Suppressor macrophage treated with lipopolysaccharide for 4 hours (primary cell): ENCODE results near the gene ZDHHC11.
"Not testable (repeated sequence)": the region's sequence is repeated elsewhere in the genome, so short reads cannot be mapped to it uniquely, and the experiment has no call there.

ENCODE experiments used
- DNase-seq: peaks from one replicate; pipeline ENCODE4 v3.0.0-alpha.2; 2020

The ZDHHC11 gene

DNA sequence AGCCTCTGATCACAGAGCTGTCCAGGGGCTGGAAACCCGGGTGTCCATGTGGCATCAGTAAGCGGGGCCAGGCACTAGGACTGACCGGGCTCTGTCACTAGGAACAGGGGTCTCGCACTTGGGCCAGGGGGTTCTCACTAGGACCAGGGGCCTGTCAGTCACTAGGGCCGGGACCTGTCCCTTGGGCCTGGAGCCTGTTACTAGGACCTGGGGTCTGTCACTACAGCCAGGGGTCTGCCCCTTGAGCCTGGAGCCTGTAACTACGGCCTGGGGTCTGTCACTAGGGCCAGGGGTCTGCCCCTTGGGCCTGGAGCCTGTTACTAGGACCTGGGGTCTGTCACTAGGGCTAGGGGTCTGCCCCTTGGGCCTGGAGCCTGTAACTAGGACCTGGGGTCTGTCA lies 76.5 kb downstream of the ZDHHC11 start:
- not testable (repeated sequence) for DNase-seq

DNA sequence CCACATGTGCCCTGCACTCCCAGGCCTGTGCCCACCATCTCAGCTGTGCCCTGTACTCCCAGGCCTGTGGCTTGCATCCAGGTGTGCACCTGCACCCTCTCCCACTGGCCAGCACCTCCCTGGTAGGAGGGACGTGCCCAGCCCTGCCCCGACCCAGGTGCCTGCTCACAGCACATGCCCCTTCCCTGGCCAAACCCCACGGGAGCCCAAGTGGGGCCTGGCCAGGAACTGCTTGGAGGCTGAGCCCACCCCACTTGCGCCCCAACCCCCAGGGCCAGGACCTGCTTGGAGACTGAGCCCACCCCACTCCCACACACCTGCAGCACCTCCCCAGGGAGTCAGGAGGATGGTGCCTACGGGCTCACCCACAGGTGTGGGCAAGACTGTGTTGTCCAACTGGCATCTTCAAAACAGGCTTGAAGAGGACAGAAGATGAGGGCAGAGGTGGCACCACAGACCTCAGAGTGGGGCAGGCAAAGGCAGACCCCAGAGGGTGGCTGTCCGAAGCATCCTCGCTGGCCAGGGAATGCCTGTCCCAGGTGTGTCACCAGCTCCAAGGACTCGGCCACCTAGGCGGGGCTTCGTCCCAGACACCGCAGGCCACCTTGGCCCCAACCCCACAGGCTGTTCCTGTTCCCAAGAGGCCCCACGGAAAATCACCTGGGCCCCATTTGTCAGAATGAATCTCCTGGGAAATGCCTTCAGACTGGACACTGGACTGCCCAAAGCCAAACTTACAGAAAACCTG lies 77.1 kb downstream of the ZDHHC11 start:
- DNase-seq = no peak

DNA sequence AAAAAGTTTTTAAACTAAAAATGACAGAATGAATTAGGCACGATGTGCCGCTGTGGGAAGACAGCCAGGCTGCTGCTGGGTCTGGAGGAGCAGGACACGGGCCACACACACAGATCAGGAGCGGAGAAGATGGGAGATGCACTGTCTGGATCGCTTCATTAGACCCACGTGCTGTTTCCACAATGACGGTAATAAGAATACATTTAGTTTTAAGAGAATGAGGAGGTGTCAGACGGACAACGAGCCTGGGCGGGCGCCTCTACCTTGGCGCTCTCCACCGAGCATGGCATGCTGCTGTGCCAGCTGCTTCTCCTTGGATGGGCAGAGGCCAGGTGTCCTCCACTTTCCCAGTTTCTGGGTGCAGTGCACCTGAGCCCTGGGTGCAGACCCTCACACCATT lies 77.9 kb downstream of the ZDHHC11 start:
- not testable (repeated sequence) for DNase-seq

DNA sequence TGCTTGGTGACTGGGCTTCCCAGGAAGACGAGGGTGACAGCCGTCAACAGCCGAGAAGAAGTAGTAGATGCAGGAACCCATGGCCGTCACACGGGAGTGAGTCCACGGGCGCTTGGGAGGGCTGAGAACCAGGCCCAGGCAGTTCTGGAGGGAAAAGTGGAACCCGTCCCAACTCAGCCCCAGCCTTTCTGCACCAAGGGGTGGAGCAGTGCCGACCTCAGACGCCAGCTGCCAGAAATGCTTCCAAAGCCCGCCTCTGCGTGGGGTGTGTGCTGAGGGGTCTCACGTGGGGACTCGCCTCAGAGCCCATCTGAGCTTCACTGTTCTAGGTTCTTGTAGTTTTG lies 78.3 kb downstream of the ZDHHC11 start:
- DNase-seq = not testable (repeated sequence)

DNA sequence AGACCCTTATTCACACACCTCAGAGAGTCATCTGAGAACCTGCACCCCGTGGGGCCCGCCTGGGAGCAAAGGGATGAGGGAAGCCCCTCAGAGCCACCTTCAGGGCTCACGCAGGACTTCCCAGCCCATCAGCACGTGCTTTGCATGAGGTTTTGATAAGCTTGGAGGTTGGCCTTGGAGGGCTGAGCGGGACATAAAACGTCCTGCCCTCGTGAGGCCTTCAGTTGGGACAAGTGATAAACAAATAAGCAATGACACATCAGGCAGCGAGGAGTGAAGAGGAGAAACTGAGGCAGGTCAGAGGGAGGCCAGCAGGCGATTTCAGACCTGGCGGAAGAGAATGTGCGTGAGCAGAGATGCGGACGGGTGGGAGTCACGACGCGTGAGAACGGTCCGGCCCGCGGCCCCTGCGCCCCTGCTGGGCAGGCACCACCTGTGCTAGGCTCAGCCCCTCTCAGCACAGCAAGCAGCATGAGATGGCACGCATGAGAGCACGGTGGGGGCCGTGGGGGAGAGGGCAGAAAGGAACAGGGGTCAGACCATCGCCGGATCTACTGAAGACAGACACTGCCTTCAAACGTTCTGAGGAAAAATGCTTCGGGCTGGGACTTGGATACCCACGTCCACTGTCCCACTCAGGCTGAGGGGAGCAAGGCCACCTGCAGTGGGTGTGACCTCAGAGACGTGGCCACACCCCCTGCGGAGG lies 78.8 kb downstream of the ZDHHC11 start:
- DNase-seq = not testable (repeated sequence)

DNA sequence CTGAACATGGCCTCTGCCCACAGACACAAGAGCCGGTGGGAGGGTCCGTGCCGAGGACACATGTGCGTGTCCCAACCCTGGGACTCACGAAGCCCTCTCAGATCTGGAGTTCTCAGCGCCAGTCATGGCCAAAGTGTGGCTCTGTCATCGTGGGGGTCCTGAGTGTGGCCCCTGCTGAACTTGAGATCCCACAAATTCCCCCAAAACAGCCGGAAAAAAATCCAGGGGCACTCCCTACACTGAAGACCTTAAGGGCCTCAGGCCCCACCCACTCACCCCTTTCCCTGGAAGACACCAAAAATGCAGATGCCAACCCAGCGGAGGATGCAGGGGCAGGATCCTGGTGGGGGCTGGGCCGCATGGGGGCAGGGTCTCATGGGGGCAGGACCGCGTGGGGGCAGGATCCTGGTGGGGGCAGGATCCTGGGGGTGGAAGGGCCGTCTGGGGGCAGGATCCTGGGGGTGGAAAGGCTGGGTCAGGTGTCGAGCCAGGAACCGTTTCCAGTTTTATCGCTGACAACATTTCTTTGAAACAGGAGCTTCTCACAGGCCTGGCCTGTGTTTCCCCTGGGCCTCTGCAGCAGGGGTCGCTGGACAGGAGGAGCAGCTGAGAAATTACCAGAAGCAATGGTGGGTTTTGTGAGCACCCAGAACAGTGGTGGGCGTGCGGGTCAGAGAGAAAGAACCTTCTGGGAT lies 79.6 kb downstream of the ZDHHC11 start:
- DNase-seq = not testable (repeated sequence)

DNA sequence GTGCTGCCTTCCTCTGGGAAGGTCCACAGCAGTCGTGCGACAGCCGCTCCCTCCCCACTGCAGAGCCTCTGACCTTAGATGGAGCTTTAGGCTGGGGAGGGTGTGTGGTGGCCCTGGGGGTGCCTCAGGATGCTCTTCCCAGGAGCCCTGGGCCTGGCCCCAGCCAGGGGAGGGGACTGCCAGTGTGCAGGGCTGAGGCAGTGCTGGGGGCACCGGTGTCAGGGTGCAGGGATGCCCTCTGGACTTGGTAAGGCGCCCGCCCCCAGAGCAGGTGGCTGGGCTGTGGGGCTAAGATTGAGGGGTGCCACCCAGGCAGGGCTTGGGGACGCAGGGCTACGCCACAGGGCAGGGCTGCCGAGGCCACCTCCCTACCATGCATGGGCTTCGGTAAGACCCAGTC lies 80.2 kb downstream of the ZDHHC11 start:
- DNase-seq = not testable (repeated sequence)

DNA sequence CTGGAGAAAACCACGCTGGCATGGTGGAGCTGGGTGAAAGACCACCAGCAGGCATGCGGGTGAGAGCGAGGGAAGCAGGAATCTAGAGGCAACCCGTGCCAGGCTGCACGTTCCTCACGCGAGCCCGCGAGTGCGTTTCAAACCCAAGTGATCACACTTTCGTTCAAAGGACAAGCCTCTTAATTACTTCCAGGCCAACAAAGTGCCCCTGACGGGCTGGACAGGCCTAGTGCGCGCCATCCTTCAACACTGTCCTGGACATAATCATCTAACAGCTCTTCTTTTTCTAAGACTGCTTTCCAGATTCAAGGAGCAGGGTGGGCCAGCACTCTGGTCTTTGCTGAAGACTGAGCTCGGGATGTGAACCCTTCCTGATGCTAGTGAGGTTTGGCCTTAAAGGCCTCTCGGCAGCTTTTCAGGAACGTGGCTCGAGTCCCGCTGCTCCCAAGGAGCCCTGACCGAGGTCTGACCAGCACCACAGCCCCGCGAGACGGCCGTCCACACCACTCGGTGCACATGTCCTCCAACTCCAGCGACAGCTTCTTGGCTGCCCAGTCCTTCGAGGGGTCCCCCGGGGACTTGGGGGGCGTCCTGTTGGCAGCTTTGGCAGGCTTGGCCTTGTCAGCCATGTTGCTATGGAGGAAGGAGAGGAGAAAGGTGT lies 81.2 kb downstream of the ZDHHC11 start:
- DNase-seq = not testable (repeated sequence)

DNA sequence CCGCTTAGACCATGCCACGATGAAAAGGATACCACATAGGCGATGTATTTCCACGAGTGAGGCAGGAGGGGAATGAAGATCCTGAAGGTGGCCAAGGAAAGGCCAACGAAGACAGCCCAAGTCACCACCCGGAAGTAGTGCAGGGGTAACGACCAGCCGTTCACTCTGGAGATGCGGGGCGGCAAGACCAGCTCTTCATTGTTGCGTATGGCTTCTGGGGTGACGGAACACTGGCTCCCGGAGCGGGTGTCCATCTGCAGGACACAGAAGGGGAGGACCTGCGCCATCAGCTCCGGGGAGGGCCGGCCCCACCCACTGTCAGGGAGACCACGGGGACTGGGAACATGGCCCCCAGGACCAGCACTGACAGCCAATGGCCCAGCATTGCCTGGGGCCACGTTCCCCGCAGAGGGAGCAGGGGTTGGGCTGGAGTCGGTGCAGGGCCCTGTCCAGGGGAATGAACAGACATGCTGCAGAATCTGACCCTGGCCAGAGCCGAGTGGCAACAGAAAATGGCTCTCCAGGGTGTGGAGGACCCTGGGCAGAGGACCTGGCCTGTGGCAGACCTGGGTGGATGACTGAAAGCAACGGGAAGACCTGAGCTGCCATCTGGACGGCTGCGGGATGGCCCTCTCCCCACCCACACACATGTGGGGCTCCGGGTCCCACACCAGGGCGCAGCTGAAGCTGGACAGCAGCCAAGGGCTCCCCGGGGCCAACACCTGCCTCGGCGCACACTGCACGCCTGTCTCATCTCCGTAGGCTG lies 83.9 kb downstream of the ZDHHC11 start:
- no peak for DNase-seq

DNA sequence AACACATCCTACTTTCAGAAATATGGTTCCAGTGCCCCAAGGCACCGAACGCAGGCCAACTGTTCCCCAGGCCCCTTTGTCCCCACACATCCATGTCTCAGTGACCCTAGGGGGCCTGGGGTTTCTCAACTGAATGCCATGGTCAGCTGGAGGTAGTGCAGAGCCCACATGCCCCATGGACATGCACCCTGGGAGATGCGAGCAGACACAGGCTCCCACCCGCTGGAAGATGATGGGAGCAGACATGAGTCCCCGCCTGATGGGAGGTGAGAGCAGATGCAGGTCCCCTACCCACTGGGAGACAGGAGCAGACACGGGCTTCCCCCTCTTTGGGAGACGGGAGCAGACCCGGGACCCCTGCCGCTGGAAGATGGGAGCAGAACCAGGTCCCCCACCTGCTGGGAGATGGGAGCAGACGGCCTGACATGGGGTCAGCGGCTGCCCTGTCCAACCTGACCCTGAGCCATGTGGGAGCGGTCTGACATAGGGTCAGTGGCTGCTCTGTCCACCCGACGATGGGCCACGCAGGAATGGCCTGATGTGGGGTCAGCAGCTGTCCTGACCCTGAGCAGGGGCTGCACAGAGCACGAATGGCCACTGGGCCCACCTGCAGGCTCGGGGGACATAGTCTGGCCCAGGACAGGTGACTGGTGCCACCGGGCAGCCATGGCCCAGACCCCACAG lies 84.7 kb downstream of the ZDHHC11 start:
- DNase-seq = no peak

DNA sequence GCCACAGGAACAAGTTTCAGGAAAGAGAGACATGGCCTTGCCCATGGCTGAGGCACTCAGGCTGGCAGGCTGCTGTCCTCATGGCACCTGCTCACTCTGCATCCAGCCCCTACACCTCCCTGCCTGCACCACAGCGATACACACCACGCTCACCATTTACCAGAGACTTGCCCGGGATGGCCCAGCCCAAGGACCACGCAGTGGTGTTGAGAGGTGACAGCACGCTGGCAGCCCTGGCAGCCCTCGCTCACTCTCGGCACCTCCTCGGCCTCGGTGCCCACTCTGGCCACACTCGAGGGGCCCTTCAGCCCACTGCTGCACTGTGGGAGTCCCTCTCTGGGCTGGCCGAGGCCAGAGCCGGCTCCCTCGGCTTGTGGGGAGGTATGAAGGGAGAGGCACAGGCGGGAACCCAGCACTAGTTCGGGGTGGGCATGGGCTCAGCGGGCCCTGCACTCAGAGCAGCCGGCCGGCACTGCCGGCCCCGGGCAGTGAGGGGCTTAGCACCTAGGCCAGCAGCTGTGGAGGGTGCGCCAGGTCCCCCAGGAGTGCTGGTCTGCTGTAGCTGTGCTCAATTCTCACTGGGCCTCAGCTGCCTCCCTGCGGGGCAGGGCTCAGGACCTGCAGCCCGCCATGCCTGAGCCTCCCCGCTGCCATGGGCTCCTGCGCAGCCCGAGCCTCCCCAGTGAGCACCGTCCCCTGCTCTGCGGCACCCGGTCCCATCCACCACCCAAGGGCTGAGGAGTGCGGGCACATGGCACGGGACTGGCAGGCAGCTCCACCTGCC lies 86.6 kb downstream of the ZDHHC11 start:
- no peak for DNase-seq

DNA sequence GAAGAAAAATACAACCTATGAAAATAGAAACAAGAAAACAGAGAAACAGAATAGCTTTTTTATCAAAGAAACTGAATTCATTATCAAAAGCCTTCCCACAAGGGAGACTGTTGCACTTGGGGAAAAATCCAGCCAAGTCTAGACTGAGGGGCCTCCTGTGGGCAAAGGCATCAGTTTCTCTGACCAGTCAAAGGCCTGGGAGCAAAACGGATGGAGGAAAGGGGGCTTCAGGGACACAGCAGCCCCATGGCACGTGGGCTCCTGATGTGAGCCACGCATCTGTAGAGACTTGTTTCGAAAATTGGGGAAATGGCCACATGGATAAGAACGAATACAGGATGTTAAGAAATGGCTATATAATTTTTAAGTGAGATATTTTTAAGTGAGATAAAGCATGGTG lies 87.4 kb downstream of the ZDHHC11 start:
- no peak for DNase-seq

DNA sequence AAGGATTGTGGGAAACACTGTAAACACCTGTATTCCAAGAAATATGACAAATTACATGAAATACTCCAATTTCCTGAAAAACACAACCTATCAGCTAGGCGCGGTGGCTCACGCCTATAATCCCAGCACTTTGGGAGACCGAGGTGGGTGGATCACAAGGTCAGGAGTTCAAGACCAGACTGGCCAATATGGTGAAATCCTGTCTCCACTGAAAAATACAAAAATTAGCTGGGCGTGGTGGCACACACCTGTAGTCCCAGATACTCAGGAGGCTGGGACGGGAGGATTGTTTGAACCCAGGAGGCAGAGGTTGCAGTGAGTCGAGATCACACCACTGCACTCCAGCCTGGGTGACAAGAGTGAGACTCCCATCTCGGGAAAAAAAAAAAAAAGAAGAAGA lies 87.8 kb downstream of the ZDHHC11 start:
- not testable (repeated sequence) for DNase-seq

DNA sequence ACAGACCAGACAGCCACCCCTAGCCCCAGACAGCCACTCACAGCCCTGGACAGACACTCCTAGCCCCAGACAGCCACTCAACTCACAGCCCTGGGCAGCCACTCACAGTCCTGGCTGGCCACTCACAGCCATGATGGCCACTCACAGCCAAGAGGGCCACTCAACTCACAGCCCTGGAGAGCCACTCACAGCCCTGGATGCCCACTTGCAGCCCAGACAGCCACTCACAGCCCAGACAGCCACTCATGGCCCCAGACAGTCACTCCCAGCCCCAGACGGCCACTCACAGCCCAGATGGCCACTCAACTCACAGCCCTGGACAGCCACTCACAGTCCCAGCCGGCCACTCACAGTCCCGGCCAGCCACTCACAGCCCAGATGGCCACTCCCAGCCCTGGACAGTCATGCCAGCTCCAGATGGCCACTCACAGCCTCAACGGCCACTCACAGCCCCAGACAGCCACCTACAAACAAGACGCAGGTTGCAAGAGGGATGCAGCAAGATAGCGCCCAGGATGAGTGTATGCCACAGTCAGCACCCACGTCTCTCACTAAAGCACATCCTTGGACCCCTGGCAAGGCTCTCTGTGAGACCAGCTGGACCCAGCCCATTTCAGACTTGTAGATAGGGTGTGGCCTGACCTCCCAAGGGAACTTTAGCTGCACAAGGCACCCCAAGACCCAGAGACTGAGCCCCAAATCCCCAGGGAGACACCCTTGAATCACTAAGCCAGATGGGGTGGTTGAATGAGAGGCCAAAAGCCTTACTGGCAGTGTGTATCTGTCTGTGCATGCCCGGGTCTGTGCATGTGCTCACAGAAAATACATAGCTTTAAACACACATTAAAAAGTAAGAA lies 88.7 kb downstream of the ZDHHC11 start:
- DNase-seq = no peak

DNA sequence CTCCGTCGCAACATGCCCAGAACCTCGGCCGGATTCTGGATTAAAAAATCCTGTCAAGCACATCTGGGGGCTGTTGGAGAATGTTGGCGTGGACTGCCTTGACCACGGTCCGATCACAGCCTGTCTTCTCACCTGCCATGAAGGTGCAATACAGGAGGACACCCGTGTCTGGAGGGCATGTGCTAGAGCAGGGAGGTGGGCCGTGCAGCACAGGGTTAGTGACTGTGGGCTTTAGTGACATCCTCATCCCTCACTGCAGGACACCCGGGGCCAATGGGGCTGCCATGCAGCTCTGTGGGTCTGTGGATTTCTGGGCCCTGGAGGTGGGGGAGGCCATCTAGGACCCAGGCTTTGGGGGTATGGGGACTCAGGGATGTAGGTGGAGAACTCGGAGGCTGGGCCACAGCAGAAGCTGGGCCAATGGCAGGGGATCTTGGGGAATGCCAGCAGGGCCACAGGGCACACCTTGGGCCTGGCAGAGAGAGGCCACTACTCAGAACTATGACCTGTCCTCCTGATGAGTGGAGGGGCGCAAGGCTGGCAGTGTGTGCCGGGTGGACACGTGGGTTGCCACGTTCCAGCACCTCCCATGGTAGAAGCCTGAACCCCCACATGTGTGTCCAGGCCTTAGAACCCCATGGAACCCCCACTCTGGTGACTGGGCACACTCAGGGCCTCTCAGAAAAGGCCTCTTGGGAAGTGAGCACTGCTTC lies 89.6 kb downstream of the ZDHHC11 start:
- no peak for DNase-seq

DNA sequence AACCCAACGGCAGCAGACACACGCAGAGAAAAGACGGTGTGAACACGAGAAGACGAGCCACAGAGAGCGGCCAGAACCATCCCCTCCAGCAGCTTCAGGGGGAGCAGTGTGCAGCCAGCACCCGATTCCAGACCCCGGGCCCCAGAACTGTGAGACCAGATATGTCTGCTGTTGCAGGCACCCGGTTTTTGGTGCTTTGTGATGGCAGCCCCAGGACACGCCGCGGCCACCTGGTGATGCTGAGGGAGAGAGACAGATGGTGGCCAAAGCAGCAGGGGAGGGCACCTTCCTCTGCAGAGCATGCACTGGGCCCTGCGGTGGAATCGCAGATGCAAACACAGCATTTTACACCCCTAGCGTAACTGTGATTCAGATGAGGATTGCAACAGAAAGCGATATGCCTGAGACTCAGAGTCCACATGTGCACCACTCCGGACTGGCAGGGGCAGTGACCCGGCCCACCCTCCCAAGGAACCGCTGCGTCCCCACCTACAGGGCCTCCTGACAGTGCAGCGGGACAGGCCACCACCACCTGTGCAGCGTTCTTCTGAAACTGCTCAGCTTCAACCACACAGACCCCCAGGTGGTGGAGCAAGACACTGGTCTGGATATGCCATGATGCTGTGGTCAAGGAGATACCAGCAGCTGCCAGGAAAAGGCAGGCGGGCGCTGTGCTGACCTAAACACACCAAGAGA lies 90.3 kb downstream of the ZDHHC11 start:
- DNase-seq = no peak

DNA sequence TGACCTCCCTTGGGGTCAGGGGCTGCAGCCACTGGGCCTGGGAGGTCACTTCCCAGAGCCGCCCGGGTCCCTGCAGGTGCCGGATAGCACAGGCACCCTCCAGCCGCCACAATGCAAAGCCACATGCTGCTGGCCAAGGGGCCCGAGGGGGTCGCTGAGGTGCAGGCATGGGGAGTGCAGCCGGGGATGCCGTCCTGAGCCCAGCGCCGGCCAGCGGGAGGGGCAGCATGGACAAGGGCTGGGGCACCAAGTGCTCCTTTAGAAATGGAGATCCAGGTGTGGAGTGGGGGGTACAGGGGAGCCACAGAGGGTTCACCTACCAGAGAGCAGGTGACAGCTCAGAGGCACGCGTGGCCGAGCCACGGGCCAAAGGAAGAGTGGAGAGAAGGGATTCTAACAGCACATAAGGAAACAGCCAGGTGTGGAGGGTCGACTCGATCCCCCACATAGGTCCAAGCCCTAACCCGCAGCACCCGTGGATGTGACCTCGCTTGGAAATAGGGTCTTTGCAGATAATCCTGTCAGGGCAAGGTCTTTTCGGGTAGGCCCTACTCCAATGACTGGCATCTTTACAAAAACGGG lies 90.9 kb downstream of the ZDHHC11 start:
- DNase-seq = no peak

DNA sequence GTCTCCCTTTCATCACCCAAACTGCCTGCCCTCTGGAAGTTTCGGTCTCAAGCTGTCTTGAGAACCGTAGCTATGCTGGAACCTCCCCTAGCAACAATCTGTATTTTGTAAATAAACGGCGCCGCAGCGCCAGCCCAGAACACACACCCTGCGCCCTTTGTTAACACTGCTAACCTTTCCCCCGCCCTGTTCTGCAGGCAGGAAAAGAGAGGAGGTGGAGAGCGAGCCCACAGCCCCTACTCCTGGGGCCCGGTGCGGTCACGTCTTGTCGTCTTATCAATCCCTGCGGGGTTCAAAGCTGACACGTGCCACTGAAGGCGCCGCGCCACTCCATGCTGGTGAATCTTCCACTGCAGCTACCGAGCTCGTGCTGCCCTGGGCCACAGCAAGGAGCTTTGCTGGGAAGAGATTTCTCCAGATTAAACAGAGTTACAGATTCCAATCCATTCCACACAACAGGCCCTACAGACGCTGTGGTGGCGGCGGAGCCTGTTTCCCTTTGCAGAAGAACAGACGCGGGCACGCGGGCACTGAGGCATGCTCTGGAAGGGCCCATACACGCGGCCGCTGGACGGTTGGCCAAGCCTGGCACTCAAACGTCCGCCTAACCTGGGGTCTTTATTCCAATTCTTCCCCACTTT lies 91.6 kb downstream of the ZDHHC11 start:
- no peak for DNase-seq
